OCI-LY7 (cell line): ENCODE measurements around the gene RPP25L.

Experiments used
- EZH2phosphoT487 ChIP-seq: fragments of 200-600 bp; sonication (generic); IDR thresholded peaks from 2 replicates; pipeline ENCODE4 v1.6.1; 2018; ENCODE audit warnings: low read depth, borderline replicate concordance, mild to moderate bottlenecking, mixed run types, antibody characterized with exemption, low read length, moderate library complexity, mixed read lengths
- TF ChIP-seq, protein P1 (sequence below): fragments of 200-600 bp; sonication (generic); conservative IDR thresholded peaks from 2 replicates; pipeline ENCODE4 v1.5.1; 2014; ENCODE audit warnings: mild to moderate bottlenecking, antibody characterized with exemption, low read length, moderate library complexity, mixed read lengths

DNA sequence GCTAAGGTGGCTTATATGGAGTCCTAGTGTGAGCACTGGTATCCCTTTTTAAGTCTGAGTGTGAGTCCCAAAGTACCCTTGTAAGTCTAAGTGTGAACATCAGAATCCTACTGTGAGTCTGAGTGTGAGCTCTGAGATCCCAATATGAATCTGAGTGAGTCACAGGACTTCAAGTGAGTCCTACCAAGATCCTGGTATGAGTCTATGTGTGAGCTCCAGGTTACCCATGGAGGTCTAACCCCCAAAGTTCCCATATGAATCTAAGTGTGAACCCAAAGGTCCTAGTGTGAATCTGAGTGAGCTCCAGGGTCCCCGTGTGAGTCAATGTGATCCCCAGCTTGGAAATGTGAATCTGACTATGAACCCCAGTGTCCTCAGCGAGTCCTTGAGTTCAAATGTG lies 24.6 kb downstream of the RPP25L start:
- TF ChIP-seq, protein P1, sequence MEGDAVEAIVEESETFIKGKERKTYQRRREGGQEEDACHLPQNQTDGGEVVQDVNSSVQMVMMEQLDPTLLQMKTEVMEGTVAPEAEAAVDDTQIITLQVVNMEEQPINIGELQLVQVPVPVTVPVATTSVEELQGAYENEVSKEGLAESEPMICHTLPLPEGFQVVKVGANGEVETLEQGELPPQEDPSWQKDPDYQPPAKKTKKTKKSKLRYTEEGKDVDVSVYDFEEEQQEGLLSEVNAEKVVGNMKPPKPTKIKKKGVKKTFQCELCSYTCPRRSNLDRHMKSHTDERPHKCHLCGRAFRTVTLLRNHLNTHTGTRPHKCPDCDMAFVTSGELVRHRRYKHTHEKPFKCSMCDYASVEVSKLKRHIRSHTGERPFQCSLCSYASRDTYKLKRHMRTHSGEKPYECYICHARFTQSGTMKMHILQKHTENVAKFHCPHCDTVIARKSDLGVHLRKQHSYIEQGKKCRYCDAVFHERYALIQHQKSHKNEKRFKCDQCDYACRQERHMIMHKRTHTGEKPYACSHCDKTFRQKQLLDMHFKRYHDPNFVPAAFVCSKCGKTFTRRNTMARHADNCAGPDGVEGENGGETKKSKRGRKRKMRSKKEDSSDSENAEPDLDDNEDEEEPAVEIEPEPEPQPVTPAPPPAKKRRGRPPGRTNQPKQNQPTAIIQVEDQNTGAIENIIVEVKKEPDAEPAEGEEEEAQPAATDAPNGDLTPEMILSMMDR: no peak
- TF ChIP-seq EZH2phosphoT487: no peak
